HEK293 (cell line): ENCODE measurements around the gene RNF151.

Source experiments
- CTCF ChIA-PET: fragments of 350-600 bp; formaldehyde crosslinking; extraction: SDS; loops from one replicate; lab custom pipeline; 2021; ENCODE audit warnings: antibody characterized with exemption; lab: Yijun Ruan, JAX
- POLR2A ChIA-PET: fragments of 300-600 bp; formaldehyde crosslinking; extraction: SDS; loops from one replicate; lab custom pipeline; 2020; ENCODE audit warnings: antibody characterized with exemption, inconsistent platforms; lab: Yijun Ruan, JAX
- H3K27ac ChIP-seq: fragments of 200-500 bp; sonication (Bioruptor generic); 2 replicates; pipeline ENCODE4 v1.5.1; 2014; ENCODE audit warnings: low read depth, low read length, control low read depth, inconsistent platforms; ENCODE audit errors: extremely low read depth
- H3K36me3 ChIP-seq, 2 experiments: fragments of 200-500 bp in 1 of 2; sonication (Bioruptor generic) in 1 of 2; 1 replicate in 1 of 2; 2 replicates in 1 of 2; pipeline ENCODE4 v1.5.1; 2014 to 2017; ENCODE audit warnings: inconsistent platforms in 2 of 2, low read length in 2 of 2; ENCODE audit not compliant: control insufficient read depth in 2 of 2, insufficient read depth in 1 of 2
- H3K4me1 ChIP-seq: fragments of 200-500 bp; sonication (Bioruptor generic); 2 replicates; pipeline ENCODE4 v1.5.1; 2014; ENCODE audit warnings: mild to moderate bottlenecking, low read length, inconsistent platforms; ENCODE audit not compliant: control insufficient read depth, insufficient read depth
- H3K4me3 ChIP-seq: 2 replicates; pipeline ENCODE4 v1.5.1; 2011; ENCODE audit warnings: low read depth, mild to moderate bottlenecking, control low read depth, low read length, moderate library complexity
- H3K9me3 ChIP-seq: fragments of 200-500 bp; sonication (Bioruptor generic); 2 replicates; pipeline ENCODE4 v1.5.1; 2014; ENCODE audit warnings: low read depth, low read length, inconsistent platforms; ENCODE audit not compliant: control insufficient read depth, insufficient read depth
- ATF2 ChIP-seq: fragments of 450-650 bp; formaldehyde crosslinking; IDR thresholded peaks from 2 replicates; pipeline ENCODE4 v1.5.1; 2016; ENCODE audit warnings: missing biosample characterization, missing genetic modification characterization, low read depth
- INSM2 ChIP-seq: fragments of 450-650 bp; formaldehyde crosslinking; IDR thresholded peaks from 2 replicates; pipeline ENCODE4 v1.5.1; 2016; ENCODE audit warnings: missing biosample characterization, missing genetic modification characterization
- PRDM4 ChIP-seq: fragments of 450-650 bp; formaldehyde crosslinking; IDR thresholded peaks from 2 replicates; pipeline ENCODE4 v1.5.1; 2017; ENCODE audit warnings: missing biosample characterization, missing genetic modification characterization
- PRDM6 ChIP-seq: fragments of 450-650 bp; formaldehyde crosslinking; IDR thresholded peaks from 2 replicates; pipeline ENCODE4 v1.5.1; 2017; ENCODE audit warnings: missing biosample characterization, missing genetic modification characterization
- SCRT2 ChIP-seq: fragments of 450-650 bp; formaldehyde crosslinking; IDR thresholded peaks from 2 replicates; pipeline ENCODE4 v1.5.1; 2016; ENCODE audit warnings: missing biosample characterization, missing genetic modification characterization
- SETDB1 ChIP-seq: IDR thresholded peaks from one replicate; pipeline ENCODE4 v1.6.1; 2017; ENCODE audit warnings: mild to moderate bottlenecking, low read length, moderate library complexity, mixed read lengths; ENCODE audit not compliant: insufficient read length
- SP2 ChIP-seq: fragments of 450-650 bp; formaldehyde crosslinking; IDR thresholded peaks from 2 replicates; pipeline ENCODE4 v1.5.1; 2016; ENCODE audit warnings: missing biosample characterization, missing genetic modification characterization
- SP3 ChIP-seq: fragments of 450-650 bp; formaldehyde crosslinking; IDR thresholded peaks from 2 replicates; pipeline ENCODE4 v1.5.1; 2016; ENCODE audit warnings: missing biosample characterization, missing genetic modification characterization
- SP7 ChIP-seq: fragments of 450-650 bp; formaldehyde crosslinking; IDR thresholded peaks from 2 replicates; pipeline ENCODE4 v1.5.1; 2016; ENCODE audit warnings: missing biosample characterization, missing genetic modification characterization
- YY2 ChIP-seq: fragments of 450-650 bp; formaldehyde crosslinking; IDR thresholded peaks from 2 replicates; pipeline ENCODE4 v1.5.1; 2016; ENCODE audit warnings: missing biosample characterization, missing genetic modification characterization
- ZBTB7A ChIP-seq: fragments of 450-650 bp; formaldehyde crosslinking; IDR thresholded peaks from 2 replicates; pipeline ENCODE4 v1.5.1; 2016; ENCODE audit warnings: low read depth, missing biosample characterization, missing genetic modification characterization
- ZFHX2 ChIP-seq: fragments of 450-650 bp; formaldehyde crosslinking; conservative IDR thresholded peaks from 2 replicates; pipeline ENCODE4 v1.5.1; 2016; ENCODE audit warnings: missing biosample characterization, missing genetic modification characterization
- ZNF157 ChIP-seq: fragments of 450-650 bp; formaldehyde crosslinking; IDR thresholded peaks from 2 replicates; pipeline ENCODE4 v1.5.1; 2016; ENCODE audit warnings: missing biosample characterization, missing genetic modification characterization
- ZNF24 ChIP-seq: fragments of 450-650 bp; formaldehyde crosslinking; IDR thresholded peaks from 2 replicates; pipeline ENCODE4 v1.5.1; 2016; ENCODE audit warnings: missing biosample characterization, missing genetic modification characterization
- ZNF521 ChIP-seq: fragments of 450-650 bp; formaldehyde crosslinking; IDR thresholded peaks from 2 replicates; pipeline ENCODE4 v1.5.1; 2017; ENCODE audit warnings: missing biosample characterization, mild to moderate bottlenecking, missing genetic modification characterization
- ZNF585B ChIP-seq: fragments of 450-650 bp; formaldehyde crosslinking; IDR thresholded peaks from 2 replicates; pipeline ENCODE4 v1.5.1; 2016; ENCODE audit warnings: missing biosample characterization, missing genetic modification characterization
- ZNF596 ChIP-seq: fragments of 450-650 bp; IDR thresholded peaks from 2 replicates; pipeline ENCODE4 v1.5.0; 2018; ENCODE audit warnings: missing biosample characterization, mild to moderate bottlenecking, missing genetic modification characterization, moderate library complexity
- ZNF610 ChIP-seq: fragments of 450-650 bp; formaldehyde crosslinking; IDR thresholded peaks from 2 replicates; pipeline ENCODE4 v1.5.1; 2016; ENCODE audit warnings: missing biosample characterization, missing genetic modification characterization, borderline replicate concordance
- ZNF629 ChIP-seq: fragments of 450-650 bp; formaldehyde crosslinking; IDR thresholded peaks from 2 replicates; pipeline ENCODE4 v1.5.1; 2017; ENCODE audit warnings: missing biosample characterization, missing genetic modification characterization
- ZNF654 ChIP-seq: fragments of 450-650 bp; formaldehyde crosslinking; IDR thresholded peaks from 2 replicates; pipeline ENCODE4 v1.5.1; 2016; ENCODE audit warnings: low read depth, missing biosample characterization, missing genetic modification characterization
- ZNF664 ChIP-seq: fragments of 450-650 bp; formaldehyde crosslinking; IDR thresholded peaks from 2 replicates; pipeline ENCODE4 v1.5.1; 2016; ENCODE audit warnings: missing biosample characterization, missing genetic modification characterization
- ZNF777 ChIP-seq: fragments of 450-650 bp; formaldehyde crosslinking; IDR thresholded peaks from 2 replicates; pipeline ENCODE4 v1.5.1; 2017; ENCODE audit warnings: missing biosample characterization, missing genetic modification characterization, borderline replicate concordance
- TF ChIP-seq, protein P1 (sequence below): fragments of 450-650 bp; formaldehyde crosslinking; IDR thresholded peaks from 2 replicates; pipeline ENCODE4 v1.5.1; 2016; ENCODE audit warnings: missing biosample characterization, missing genetic modification characterization, borderline replicate concordance
- TF ChIP-seq, protein P2 (sequence below): fragments of 450-650 bp; formaldehyde crosslinking; IDR thresholded peaks from 2 replicates; pipeline ENCODE4 v1.5.1; 2016; ENCODE audit warnings: missing biosample characterization, missing genetic modification characterization

RNF151 gene

GRCh38 chr16:1926271-1926670, 40.4 kb upstream of the RNF151 start:
- CTCF ChIA-PET, result interaction anchor here (0.7 to 5.7 kb wide), 2 partner anchors 62 to 68 kb away, joined by 3 to 57 read pairs; no protein-coding TSS in a partner anchor
- POLR2A ChIA-PET, result interaction anchor here (0.6 to 1.0 kb wide), 3 partner anchors 10 to 38 kb away, joined by 3 to 7 read pairs (median 3); partner anchors contain the start of gene RPS2
- H3K9me3 ChIP-seq, result no peaks in the 10 kb centered on the region
- no peaks in the 10 kb centered on the region for H3K36me3 ChIP-seq
- H3K27ac ChIP-seq, result no peak overlapping the region
- no peak overlapping the region for H3K4me3 ChIP-seq
- TF ChIP-seq ZNF629 (tag by site-specific recombination) (no peak), ZNF596 (no peak), ZNF157 (tag by site-specific recombination) (no peak), ZNF585B (tag by site-specific recombination) (no peak), YY2 (tag by site-specific recombination) (no peak), ZNF654 (tag by site-specific recombination) (no peak), ATF2 (tag by site-specific recombination) (no peak), ZNF664 (no peak), PRDM4 (tag by site-specific recombination) (no peak), SETDB1 (no peak)
- TF ChIP-seq, protein P1, sequence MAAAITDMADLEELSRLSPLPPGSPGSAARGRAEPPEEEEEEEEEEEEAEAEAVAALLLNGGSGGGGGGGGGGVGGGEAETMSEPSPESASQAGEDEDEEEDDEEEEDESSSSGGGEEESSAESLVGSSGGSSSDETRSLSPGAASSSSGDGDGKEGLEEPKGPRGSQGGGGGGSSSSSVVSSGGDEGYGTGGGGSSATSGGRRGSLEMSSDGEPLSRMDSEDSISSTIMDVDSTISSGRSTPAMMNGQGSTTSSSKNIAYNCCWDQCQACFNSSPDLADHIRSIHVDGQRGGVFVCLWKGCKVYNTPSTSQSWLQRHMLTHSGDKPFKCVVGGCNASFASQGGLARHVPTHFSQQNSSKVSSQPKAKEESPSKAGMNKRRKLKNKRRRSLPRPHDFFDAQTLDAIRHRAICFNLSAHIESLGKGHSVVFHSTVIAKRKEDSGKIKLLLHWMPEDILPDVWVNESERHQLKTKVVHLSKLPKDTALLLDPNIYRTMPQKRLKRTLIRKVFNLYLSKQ (tag by site-specific recombination), result no peak
- H3K4me1 ChIP-seq, result no peaks in the 10 kb centered on the region; the same call in 1 of the 2 replicates

DNA sequence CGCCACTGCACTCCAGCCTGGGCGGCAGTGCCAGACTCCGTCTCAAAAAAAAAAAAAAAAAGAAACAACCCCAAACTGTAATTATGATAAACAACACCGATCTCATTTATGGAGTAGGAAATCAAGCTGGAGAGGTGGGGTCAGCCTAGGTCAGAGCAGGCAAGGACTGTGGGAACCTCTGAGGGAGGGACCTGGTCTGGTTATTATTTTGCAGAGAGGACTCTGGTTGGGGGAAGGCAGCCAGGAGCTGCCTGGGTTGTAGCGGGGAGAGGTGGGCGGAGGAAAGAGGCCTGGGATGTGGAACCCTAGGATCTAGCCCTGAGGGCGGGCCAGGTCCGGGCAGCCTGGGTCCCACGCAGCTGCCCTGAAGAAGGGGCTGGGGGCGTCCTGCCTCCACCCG, 37.6 kb upstream of the RNF151 start:
- no peaks in the 10 kb centered on the region for H3K4me1 ChIP-seq
- ChIA-PET POLR2A (interaction anchor here (0.9 to 2.2 kb wide), 4 partner anchors 12 to 226 kb away, joined by 3 to 13 read pairs (median 4); partner anchors contain the start of genes RPS2 and TRAF7), CTCF (interaction anchor here (0.5 to 5.7 kb wide), 20 partner anchors 8 to 1028 kb away, joined by 3 to 57 read pairs (median 4); partner anchors contain the start of gene NDUFB10)
- peak overlapping the region; percentile 44 for H3K4me3 ChIP-seq
- H3K27ac ChIP-seq, result no peak overlapping the region; the same call in 1 of the 2 replicates
- no peaks in the 10 kb centered on the region for H3K9me3 ChIP-seq
- no peaks in the 10 kb centered on the region for H3K36me3 ChIP-seq
- no peak for TF ChIP-seq ZNF521 (tag by site-specific recombination)
- TF ChIP-seq PRDM6, result no peak
- peak; percentile 47 for TF ChIP-seq SP2 (tag by site-specific recombination)
- TF ChIP-seq ZNF24, result no peak
- TF ChIP-seq ZNF610 (tag by site-specific recombination), result no peak
- TF ChIP-seq ZNF596, result no peak
- TF ChIP-seq, protein P2, sequence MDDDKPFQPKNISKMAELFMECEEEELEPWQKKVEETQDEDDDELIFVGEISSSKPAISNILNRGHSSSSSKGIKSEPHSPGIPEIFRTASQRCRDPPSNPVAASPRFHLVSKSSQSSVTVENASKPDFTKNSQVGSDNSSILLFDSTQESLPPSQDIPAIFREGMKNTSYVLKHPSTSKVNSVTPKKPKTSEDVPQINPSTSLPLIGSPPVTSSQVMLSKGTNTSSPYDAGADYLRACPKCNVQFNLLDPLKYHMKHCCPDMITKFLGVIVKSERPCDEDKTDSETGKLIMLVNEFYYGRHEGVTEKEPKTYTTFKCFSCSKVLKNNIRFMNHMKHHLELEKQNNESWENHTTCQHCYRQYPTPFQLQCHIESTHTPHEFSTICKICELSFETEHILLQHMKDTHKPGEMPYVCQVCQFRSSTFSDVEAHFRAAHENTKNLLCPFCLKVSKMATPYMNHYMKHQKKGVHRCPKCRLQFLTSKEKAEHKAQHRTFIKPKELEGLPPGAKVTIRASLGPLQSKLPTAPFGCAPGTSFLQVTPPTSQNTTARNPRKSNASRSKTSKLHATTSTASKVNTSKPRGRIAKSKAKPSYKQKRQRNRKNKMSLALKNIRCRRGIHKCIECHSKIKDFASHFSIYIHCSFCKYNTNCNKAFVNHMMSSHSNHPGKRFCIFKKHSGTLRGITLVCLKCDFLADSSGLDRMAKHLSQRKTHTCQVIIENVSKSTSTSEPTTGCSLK (tag by site-specific recombination), result no peak
- TF ChIP-seq SP3 (tag by site-specific recombination), result peak; percentile 38; the same call in 1 of the 2 replicates
- no peak for TF ChIP-seq ZNF777
- TF ChIP-seq SP7, result peak; percentile 60; the same call in 1 of the 2 replicates
- no peak for TF ChIP-seq ZBTB7A
- TF ChIP-seq ZFHX2 (tag by site-specific recombination), result peak; percentile 90
- TF ChIP-seq SCRT2 (tag by site-specific recombination), result no peak
- no peak for TF ChIP-seq INSM2 (tag by site-specific recombination)
